Activated CD4-positive, alpha-beta T cell treated with anti-CD3 and anti-CD28 coated beads, Interleukin-2, amount 50 U/mL, for 24 hours (primary cell): ENCODE data around the gene PRKRA.
"Not testable (repeated sequence)": the region's sequence is repeated elsewhere in the genome, so short reads cannot be mapped to it uniquely, and the experiment has no call there.

ENCODE experiments used
- DNase-seq, 2 donors: peaks; one replicate each; pipeline ENCODE4 v3.0.0-alpha.2; 2020; ENCODE audit warnings: low read depth in 1 of 2, low spot score in 1 of 2

Gene PRKRA

GRCh38 chr2:178414266-178415247 is 36.4 kb downstream of the PRKRA start:
- DNase-seq = peak; percentile 47 to 68

- DNase-seq = peak; percentile 50 to 57
Observed at GRCh38 chr2:178413472-178414265, 37.3 kb downstream of the PRKRA start.

GRCh38 chr2:178412453-178412852 is 38.5 kb downstream of the PRKRA start:
- DNase-seq = not testable (repeated sequence)

GRCh38 chr2:178412047-178412446 is 38.9 kb downstream of the PRKRA start:
- DNase-seq = no peak

- no peak for DNase-seq
Observed at GRCh38 chr2:178409261-178409660, 41.7 kb downstream of the PRKRA start.

GRCh38 chr2:178404368-178404767 is 46.6 kb downstream of the PRKRA start:
- no peak for DNase-seq

GRCh38 chr2:178403671-178404306 is 47.2 kb downstream of the PRKRA start:
- no peak for DNase-seq

GRCh38 chr2:178401994-178402437 is 49.0 kb downstream of the PRKRA start:
- no peak for DNase-seq

- no peak for DNase-seq
Observed at GRCh38 chr2:178397002-178397605, 53.9 kb downstream of the PRKRA start.

GRCh38 chr2:178395941-178396570 is 54.9 kb downstream of the PRKRA start:
- no peak for DNase-seq

GRCh38 chr2:178395295-178395694 is 55.7 kb downstream of the PRKRA start:
- no peak for DNase-seq

- DNase-seq = no peak
Observed at GRCh38 chr2:178394859-178395258, 56.1 kb downstream of the PRKRA start.

- no peak for DNase-seq
Observed at GRCh38 chr2:178392215-178392614, 58.8 kb downstream of the PRKRA start.

- DNase-seq = no peak
Observed at GRCh38 chr2:178391701-178392100, 59.3 kb downstream of the PRKRA start.

- no peak for DNase-seq
Observed at GRCh38 chr2:178388287-178388686, 62.7 kb downstream of the PRKRA start.

GRCh38 chr2:178386986-178387597 is 63.9 kb downstream of the PRKRA start:
- DNase-seq = no peak

- no peak for DNase-seq
Observed at GRCh38 chr2:178385595-178386148, 65.3 kb downstream of the PRKRA start.

- no peak for DNase-seq
Observed at GRCh38 chr2:178383718-178384117, 67.3 kb downstream of the PRKRA start.
